Endothelial cell of umbilical vein (primary cell): Measurements from ENCODE around the gene MAP1S.

ENCODE experiments used
- CTCF ChIP-seq, 2 donors: IDR thresholded peaks; 1 replicate in 1 of 2; 2 replicates in 1 of 2; pipeline ENCODE4 v1.5.1; 2011; ENCODE audit warnings: low read length in 2 of 2, mild to moderate bottlenecking in 2 of 2, moderate library complexity in 2 of 2, control low read depth in 1 of 2, inconsistent platforms in 1 of 2, low read depth in 1 of 2; ENCODE audit not compliant: insufficient read depth in 1 of 2; ENCODE audit errors: extremely low read depth in 1 of 2
- EZH2 ChIP-seq: IDR thresholded peaks from 2 replicates; pipeline ENCODE4 v1.6.1; 2012; ENCODE audit warnings: borderline replicate concordance, low read depth, mild to moderate bottlenecking, moderate library complexity, low read length, inconsistent platforms; ENCODE audit not compliant: severe bottlenecking
- FOS ChIP-seq: IDR thresholded peaks from 2 replicates; pipeline ENCODE4 v1.6.1; 2011; ENCODE audit warnings: mild to moderate bottlenecking, low read length, moderate library complexity, borderline replicate concordance; ENCODE audit not compliant: insufficient read depth
- JUN ChIP-seq: IDR thresholded peaks from 2 replicates; pipeline ENCODE4 v1.6.1; 2011; ENCODE audit warnings: borderline replicate concordance, low read depth; ENCODE audit not compliant: insufficient read length, insufficient read depth
- MAX ChIP-seq: IDR thresholded peaks from 2 replicates; pipeline ENCODE4 v1.6.1; 2011; ENCODE audit not compliant: insufficient read depth, insufficient read length
- MYC ChIP-seq: IDR thresholded peaks from one replicate; pipeline ENCODE4 v1.6.1; 2011; ENCODE audit warnings: mild to moderate bottlenecking, low read depth, low read length
- POLR2A ChIP-seq: IDR thresholded peaks from 2 replicates; pipeline ENCODE4 v1.6.1; 2012; ENCODE audit warnings: low read depth, mild to moderate bottlenecking, control low read depth, low read length
- POLR2AphosphoS5 ChIP-seq: IDR thresholded peaks from 2 replicates; pipeline ENCODE4 v1.6.1; 2012; ENCODE audit warnings: low read depth, mild to moderate bottlenecking, control low read depth, low read length, moderate library complexity; ENCODE audit not compliant: insufficient read depth

GRCh38 chr19:17682273-17682672 is 37.0 kb upstream of the MAP1S start:
- TF ChIP-seq CTCF (IDR thresholded peaks at IDR 0.05; ENCODE audit: extremely low read depth in 1 of 2, insufficient read depth in 1 of 2, low read depth in 1 of 2, low read length in 2 of 2) (no peak), EZH2 (no peak), POLR2AphosphoS5 (no peak), FOS (no peak), MAX (no peak), POLR2A (no peak), MYC (no peak), JUN (no peak)
